Gastrocnemius medialis (tissue), 4 donors: ENCODE measurements around the gene RNF6. TPM values are rescaled to one million over a fixed set of nuclear protein-coding genes. Genes with fewer than 3 reads are reported as not detected.

ENCODE experiments used
- ATAC-seq, 2 donors: fragments of 150-250 bp; one replicate each; pipeline ENCODE4 v1.9.1; 2016
- DNase-seq, 2 donors: peaks; one replicate each; pipeline ENCODE4 v3.0.0-alpha.2; 2019
- H3K27ac ChIP-seq, 4 donors: fragments of 200-600 bp; sonication (generic); 1 replicate in 1 of 4; 2 replicates in 3 of 4; pipeline ENCODE4 v1.5.1; 2016 to 2018; ENCODE audit warnings: mild to moderate bottlenecking in 2 of 4, moderate library complexity in 1 of 4
- H3K27me3 ChIP-seq, 3 donors: fragments of 200-600 bp; sonication (generic) in 2 of 3; 1 replicate in 1 of 3; 2 replicates in 2 of 3; pipeline versions ENCODE4 v1.5.1 to v1.6.0; 2016 to 2019; ENCODE audit warnings: mild to moderate bottlenecking in 1 of 3, moderate library complexity in 1 of 3
- H3K36me3 ChIP-seq, 2 donors: fragments of 200-600 bp; sonication (generic) in 1 of 2; one replicate each; pipeline ENCODE4 v1.5.1; 2017 to 2018
- H3K4me1 ChIP-seq, 2 donors: fragments of 200-600 bp; sonication (generic) in 1 of 2; one replicate each; pipeline ENCODE4 v1.5.1; 2016 to 2017; ENCODE audit warnings: mild to moderate bottlenecking in 2 of 2
- H3K4me3 ChIP-seq, 4 donors: fragments of 200-600 bp; sonication (generic) in 3 of 4; 1 replicate in 1 of 4; 2 replicates in 3 of 4; pipeline ENCODE4 v1.5.1; 2016 to 2019; ENCODE audit warnings: mild to moderate bottlenecking in 2 of 4
- H3K9me3 ChIP-seq, 3 donors: fragments of 200-600 bp; sonication (generic) in 2 of 3; 1 replicate in 1 of 3; 2 replicates in 2 of 3; pipeline ENCODE4 v1.5.1; 2016 to 2019
- CTCF ChIP-seq, 5 experiments: fragments of 450-650 bp in 3 of 5; fragments of 200-600 bp in 2 of 5; sonication (generic) in 2 of 5; IDR thresholded peaks in 4 of 5; conservative IDR thresholded peaks in 1 of 5; 1 replicate in 4 of 5; 2 replicates in 1 of 5; pipeline ENCODE4 v1.5.1; 2016 to 2019; ENCODE audit warnings: antibody characterized with exemption in 5 of 5, mild to moderate bottlenecking in 3 of 5, moderate library complexity in 3 of 5
- POLR2A ChIP-seq, 2 donors: fragments of 450-650 bp; IDR thresholded peaks; one replicate each; pipeline ENCODE4 v1.6.1; 2017; ENCODE audit warnings: antibody characterized with exemption in 2 of 2, mild to moderate bottlenecking in 2 of 2, moderate library complexity in 2 of 2
- in situ Hi-C, 4 donors: fragments of 200-750 bp; cut with MboI; loops; one replicate each; pipeline versions ENCODE4 v1.15.0 to v1.8.0; 2017; ENCODE audit warnings: low sequenced_read_pairs in 4 of 4
- intact Hi-C: fragments of 100-400 bp; cut with DNase I; formaldehyde crosslinking; loops from one replicate; pipeline ENCODE4 v1.15.1; 2023; ENCODE audit warnings: low total_unique reads
- total RNA-seq, 4 donors: library from RNA; depleted of rRNA; stranded (reverse); fragments of >200 nt; gene quantifications; one replicate each; pipeline versions ENCODE4 v1.1.0 to v1.2.3, GENCODE V29; 2016

RNF6 gene
- total RNA-seq, 4 donors from 2014 or later = 28.6 to 36.1 (median 32.2) TPM

- Histone ChIP-seq H3K27me3 (no peaks in the 10 kb centered on the region), H3K4me1 (no peaks in the 10 kb centered on the region), H3K36me3 (no peaks in the 10 kb centered on the region), H3K4me3 (no peak overlapping the region), H3K27ac (no peak overlapping the region), H3K9me3 (no peaks in the 10 kb centered on the region)
- TF ChIP-seq CTCF (IDR thresholded peaks at IDR 0.05 in 4 of 5, conservative IDR thresholded peaks at IDR 0.05 in 1 of 5) (no peak), POLR2A (IDR thresholded peaks at IDR 0.05) (no peak)
- DNase-seq (no peak), ATAC-seq (no peak)
- intact Hi-C loops (no loop called here), in situ Hi-C loops (no loop called here)
These were observed 8.6 kb upstream of the RNF6 start for GRCh38 chr13:26230703-26231102.

GRCh38 chr13:26229080-26229615 is 7.0 kb upstream of the RNF6 start:
- H3K4me3 ChIP-seq = no peak overlapping the region
- in situ Hi-C loops = no loop called here
- H3K27me3 ChIP-seq = no peaks in the 10 kb centered on the region
- DNase-seq = no peak
- no peak for TF ChIP-seq POLR2A (IDR thresholded peaks at IDR 0.05)
- TF ChIP-seq CTCF (IDR thresholded peaks at IDR 0.05 in 4 of 5, conservative IDR thresholded peaks at IDR 0.05 in 1 of 5) = no peak
- no peak overlapping the region for H3K27ac ChIP-seq
- H3K4me1 ChIP-seq = no peaks in the 10 kb centered on the region
- no peak for ATAC-seq
- H3K36me3 ChIP-seq = no peaks in the 10 kb centered on the region
- intact Hi-C loops = no loop called here
- no peaks in the 10 kb centered on the region for H3K9me3 ChIP-seq

- TF ChIP-seq CTCF (IDR thresholded peaks at IDR 0.05 in 4 of 5, conservative IDR thresholded peaks at IDR 0.05 in 1 of 5) = no peak
- no peak for TF ChIP-seq POLR2A (IDR thresholded peaks at IDR 0.05)
- no peak overlapping the region for H3K4me3 ChIP-seq
- H3K9me3 ChIP-seq = no peaks in the 10 kb centered on the region
- intact Hi-C loops (no loop called here), in situ Hi-C loops (no loop called here)
- DNase-seq = no peak
- no peak for ATAC-seq
- no peaks in the 10 kb centered on the region for H3K36me3 ChIP-seq
- H3K27me3 ChIP-seq = no peaks in the 10 kb centered on the region
- H3K27ac ChIP-seq = no peak overlapping the region
- H3K4me1 ChIP-seq = peaks cover 0 to under 1% of the 10 kb centered on the region in 2 donors
These were observed 6.0 kb upstream of the RNF6 start for GRCh38 chr13:26228096-26228495.

- ATAC-seq (no peak), DNase-seq (no peak)
- Histone ChIP-seq H3K9me3 (no peaks in the 10 kb centered on the region), H3K4me3 (no peak overlapping the region), H3K4me1 (peaks cover 0 to 5% of the 10 kb centered on the region in 2 donors), H3K36me3 (no peaks in the 10 kb centered on the region), H3K27me3 (no peaks in the 10 kb centered on the region), H3K27ac (no peak overlapping the region)
- intact Hi-C loops (no loop called here), in situ Hi-C loops (no loop called here)
- TF ChIP-seq POLR2A (IDR thresholded peaks at IDR 0.05) (no peak), CTCF (IDR thresholded peaks at IDR 0.05 in 4 of 5, conservative IDR thresholded peaks at IDR 0.05 in 1 of 5) (no peak)
These were observed 5.3 kb upstream of the RNF6 start for GRCh38 chr13:26227166-26227971.
